ENCODE data around the gene AMER3.

The AMER3 gene

GRCh38 chr2:130814931-130815680, 59.8 kb downstream of the AMER3 start:
- Histone ChIP-seq H3K9me3 (replicated peaks in 1 of 11) (no peaks in the 10 kb centered on the region), H3K4me1 (peaks cover 11 to 15% (median 13%) of the 10 kb centered on the region in 10 experiments), H3K27me3 (peaks cover 0 to 1% (median 0%) of the 10 kb centered on the region in 11 experiments; a peak in 2 of 22 replicates), H3K36me3 (no peaks in the 10 kb centered on the region), H3K27ac (no peak overlapping the region), H3K4me2 (no peak overlapping the region), H3K9ac (no peak overlapping the region), H3K4me3 (no peak overlapping the region), H4K20me1 (no peaks in the 10 kb centered on the region)
- TF ChIP-seq Cebpa-rat (IDR thresholded peaks at IDR 0.05), result no peak
